Measurements from ENCODE around the gene ALKAL2. TPM values are rescaled to one million over a fixed set of nuclear protein-coding genes. Genes with fewer than 3 reads are reported as not detected.

ALKAL2 gene
- total and polyA plus RNA-seq, 9 of the 15 experiments (the other 6 are each of a cell fraction or from before 2014, with no cell fraction given): not detected

GRCh38 chr2:244547-244946 lies 43.3 kb downstream of the ALKAL2 start:
- Histone ChIP-seq H3K4me1 (replicated peaks in 1 of 2; ENCODE audit: control insufficient read depth in 2 of 2, insufficient read depth in 2 of 2, low read length in 2 of 2) (no peaks in the 10 kb centered on the region), H4K20me1 (replicated peaks; ENCODE audit: control insufficient read depth, insufficient read depth, low read length) (no peaks in the 10 kb centered on the region), H3K4me2 (ENCODE audit: insufficient read depth, low read length) (no peak overlapping the region), H3K36me3 (ENCODE audit: control insufficient read depth, insufficient read depth, low read length) (no peaks in the 10 kb centered on the region), H3K27me3 (ENCODE audit: control insufficient read depth in 2 of 2, insufficient read depth in 2 of 2, low read length in 2 of 2) (peaks cover 0 to 4% of the 10 kb centered on the region in 2 experiments; a peak in 1 of 5 replicates), H3K4me3 (no peak overlapping the region), H3K27ac (ENCODE audit: extremely low read depth, low read depth, low read length) (no peak overlapping the region), H3K79me2 (ENCODE audit: control insufficient read depth, insufficient read depth, low read length) (no peaks in the 10 kb centered on the region), H3K9ac (ENCODE audit: insufficient read depth in 1 of 2, low read depth in 2 of 2, low read length in 2 of 2) (no peak overlapping the region), H3K9me3 (replicated peaks; ENCODE audit: control insufficient read depth, insufficient read depth, low read depth, low read length) (no peaks in the 10 kb centered on the region), H3K9me1 (ENCODE audit: control insufficient read depth, insufficient read depth, low read length) (no peaks in the 10 kb centered on the region), H2AFZ (ENCODE audit: low read depth, low read length) (no peak overlapping the region)
- no TSS peak for BruUV-seq (replicated peaks)
- ChIA-PET POLR2A (interaction anchor here (0.7 kb wide), 1 partner anchor 998 kb away, joined by 3 read pairs; no protein-coding TSS in a partner anchor), CTCF (ENCODE audit: low intra/inter-chr PET ratio) (no interaction called here)
- ATAC-seq: no peak; the same call in 1 of the 3 replicates
- DNase-seq (ENCODE audit: extremely low read depth in 1 of 4, low spot score in 3 of 4): no peak
- no peak for FAIRE-seq
- in situ Hi-C loops (cut with MboI) (no loop called here), intact Hi-C loops (cut with micrococcal nuclease) (no loop called here)
- WGBS (ENCODE audit: insufficient coverage, low coverage, missing lambda C conversion rate): 19% methylated on average over 7 of the region's 7 CpGs
- TF ChIP-seq ZNF511 (CRISPR knock-in tag; IDR thresholded peaks at IDR 0.05) (no peak), TAF15 (IDR thresholded peaks at IDR 0.05; ENCODE audit: low read depth, low read length) (no peak), CEBPZ (IDR thresholded peaks at IDR 0.05; ENCODE audit: borderline replicate concordance, low read depth, low read length) (no peak), HDAC3 (IDR thresholded peaks at IDR 0.05; ENCODE audit: borderline replicate concordance, partially characterized antibody) (no peak), KAT7 (CRISPR knock-in tag; IDR thresholded peaks at IDR 0.05; ENCODE audit: borderline replicate concordance) (no peak), ZNF431 (CRISPR knock-in tag; IDR thresholded peaks at IDR 0.05) (no peak), ZNF583 (CRISPR knock-in tag; IDR thresholded peaks at IDR 0.05) (no peak), ZNF184 (CRISPR knock-in tag; IDR thresholded peaks at IDR 0.05) (no peak), ZNF12 (CRISPR knock-in tag; IDR thresholded peaks at IDR 0.05) (no peak), E2F5 (CRISPR knock-in tag; IDR thresholded peaks at IDR 0.05) (no peak), SRSF3 (IDR thresholded peaks at IDR 0.05; ENCODE audit: insufficient read depth, low read length) (no peak), SMAD4 (CRISPR knock-in tag; conservative IDR thresholded peaks at IDR 0.05) (no peak), ZBTB34 (CRISPR knock-in tag; IDR thresholded peaks at IDR 0.05) (no peak), SRSF7 (optimal IDR thresholded peaks at IDR 0.05; ENCODE audit: low read depth, low read length) (no peak), RAD51 (IDR thresholded peaks at IDR 0.05; ENCODE audit: borderline replicate concordance, low read depth) (no peak), CHD1 (IDR thresholded peaks at IDR 0.05; ENCODE audit: low read length) (no peak), PTTG1 (tag; IDR thresholded peaks at IDR 0.05; ENCODE audit: low read depth) (no peak), ZNF134 (CRISPR knock-in tag; conservative IDR thresholded peaks at IDR 0.05) (no peak), DACH1 (IDR thresholded peaks at IDR 0.05; ENCODE audit: partially characterized antibody) (no peak)
